Gastroesophageal sphincter (tissue), 4 donors: ENCODE data around the gene CASP2. TPM values are rescaled to one million over a fixed set of nuclear protein-coding genes. Genes with fewer than 3 reads are reported as not detected.

Source experiments
- ATAC-seq: fragments of 150-250 bp; one replicate; pipeline ENCODE4 v1.9.1; 2016; ENCODE audit warnings: mild to moderate bottlenecking, moderate library complexity
- H3K27ac ChIP-seq, 4 donors: fragments of 200-600 bp; sonication (generic) in 3 of 4; 1 replicate in 3 of 4; 2 replicates in 1 of 4; pipeline ENCODE4 v1.5.1; 2016 to 2019
- H3K27me3 ChIP-seq: fragments of 200-600 bp; sonication (generic); one replicate; pipeline ENCODE4 v1.5.1; 2019
- H3K36me3 ChIP-seq, 2 donors: fragments of 200-600 bp; sonication (generic); one replicate each; pipeline ENCODE4 v1.5.1; 2019; ENCODE audit warnings: control low read depth in 1 of 2
- H3K4me1 ChIP-seq, 3 donors: fragments of 200-600 bp; sonication (generic); 1 replicate in 2 of 3; 2 replicates in 1 of 3; pipeline ENCODE4 v1.5.1; 2016 to 2019; ENCODE audit warnings: control low read depth in 2 of 3
- H3K4me3 ChIP-seq, 2 donors: fragments of 200-600 bp; sonication (generic); one replicate each; pipeline ENCODE4 v1.5.1; 2019; ENCODE audit warnings: mild to moderate bottlenecking in 1 of 2, moderate library complexity in 1 of 2
- H3K9me3 ChIP-seq, 3 donors: fragments of 200-600 bp; sonication (generic); one replicate each; pipeline ENCODE4 v1.5.1; 2017 to 2019; ENCODE audit warnings: control low read depth in 2 of 3
- EP300 ChIP-seq: sonication (generic); formaldehyde crosslinking; IDR thresholded peaks from one replicate; pipeline ENCODE4 v1.6.1; 2017; ENCODE audit warnings: antibody characterized with exemption, mild to moderate bottlenecking
- POLR2A ChIP-seq, 2 donors: fragments of 450-650 bp; IDR thresholded peaks; one replicate each; pipeline ENCODE4 v1.6.1; 2017; ENCODE audit warnings: antibody characterized with exemption in 2 of 2, mild to moderate bottlenecking in 2 of 2, moderate library complexity in 1 of 2
- POLR2AphosphoS5 ChIP-seq: sonication (generic); formaldehyde crosslinking; IDR thresholded peaks from one replicate; pipeline ENCODE4 v1.6.1; 2017; ENCODE audit warnings: antibody characterized with exemption
- WGBS, 2 donors: methylation state at CpG; one replicate each; pipeline ENCODE4 v1.1.5; 2018; ENCODE audit warnings: low coverage in 1 of 2; 5-methylcytosine and 5-hydroxymethylcytosine counted together
- total RNA-seq, 4 donors: library from RNA; depleted of rRNA; stranded (reverse); fragments of >200 nt; gene quantifications; one replicate each; pipeline ENCODE4 v1.1.0, GENCODE V29; 2016
- TF ChIP-seq, protein P1 (sequence below), 4 experiments: fragments of 200-600 bp in 2 of 4; fragments of 450-650 bp in 2 of 4; sonication (generic) in 1 of 4; IDR thresholded peaks; one replicate each; pipeline ENCODE4 v1.5.1; 2017 to 2019; ENCODE audit warnings: antibody characterized with exemption in 4 of 4, mild to moderate bottlenecking in 2 of 4, moderate library complexity in 2 of 4

Gene CASP2
- total RNA-seq, 4 donors from 2014 or later = 10.1 to 14.5 (median 13.6) TPM

DNA sequence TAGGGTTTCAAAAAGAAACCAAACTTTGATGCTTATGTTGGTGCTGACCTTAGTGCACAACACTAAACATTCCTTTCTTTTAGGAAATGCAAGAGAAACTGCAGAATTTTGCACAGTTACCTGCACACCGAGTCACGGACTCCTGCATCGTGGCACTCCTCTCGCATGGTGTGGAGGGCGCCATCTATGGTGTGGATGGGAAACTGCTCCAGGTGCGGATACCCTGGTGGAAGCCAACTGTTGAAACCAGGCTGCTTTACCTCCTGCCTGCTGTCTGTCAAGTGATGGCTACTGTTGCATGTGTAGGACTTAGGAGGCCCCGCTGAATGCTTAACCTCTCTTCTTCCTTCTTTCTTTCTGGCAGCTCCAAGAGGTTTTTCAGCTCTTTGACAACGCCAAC, 11.7 kb downstream of the CASP2 start:
- Histone ChIP-seq H3K9me3 (no peaks in the 10 kb centered on the region), H3K27ac (no peak overlapping the region), H3K4me1 (peaks cover 0 to 28% (median 0%) of the 10 kb centered on the region in 3 donors), H3K36me3 (peaks cover 0 to 100% of the 10 kb centered on the region in 2 donors), H3K4me3 (no peak overlapping the region), H3K27me3 (no peaks in the 10 kb centered on the region)
- ATAC-seq = no peak
- no peak for TF ChIP-seq POLR2A (IDR thresholded peaks at IDR 0.05)
- TF ChIP-seq, protein P1, sequence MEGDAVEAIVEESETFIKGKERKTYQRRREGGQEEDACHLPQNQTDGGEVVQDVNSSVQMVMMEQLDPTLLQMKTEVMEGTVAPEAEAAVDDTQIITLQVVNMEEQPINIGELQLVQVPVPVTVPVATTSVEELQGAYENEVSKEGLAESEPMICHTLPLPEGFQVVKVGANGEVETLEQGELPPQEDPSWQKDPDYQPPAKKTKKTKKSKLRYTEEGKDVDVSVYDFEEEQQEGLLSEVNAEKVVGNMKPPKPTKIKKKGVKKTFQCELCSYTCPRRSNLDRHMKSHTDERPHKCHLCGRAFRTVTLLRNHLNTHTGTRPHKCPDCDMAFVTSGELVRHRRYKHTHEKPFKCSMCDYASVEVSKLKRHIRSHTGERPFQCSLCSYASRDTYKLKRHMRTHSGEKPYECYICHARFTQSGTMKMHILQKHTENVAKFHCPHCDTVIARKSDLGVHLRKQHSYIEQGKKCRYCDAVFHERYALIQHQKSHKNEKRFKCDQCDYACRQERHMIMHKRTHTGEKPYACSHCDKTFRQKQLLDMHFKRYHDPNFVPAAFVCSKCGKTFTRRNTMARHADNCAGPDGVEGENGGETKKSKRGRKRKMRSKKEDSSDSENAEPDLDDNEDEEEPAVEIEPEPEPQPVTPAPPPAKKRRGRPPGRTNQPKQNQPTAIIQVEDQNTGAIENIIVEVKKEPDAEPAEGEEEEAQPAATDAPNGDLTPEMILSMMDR (IDR thresholded peaks at IDR 0.05) = peak; percentile 13 to 56 (median 23)
- WGBS, 2 donors = 31 to 68% methylated on average over 4 to 7 of the region's 8 CpGs

DNA sequence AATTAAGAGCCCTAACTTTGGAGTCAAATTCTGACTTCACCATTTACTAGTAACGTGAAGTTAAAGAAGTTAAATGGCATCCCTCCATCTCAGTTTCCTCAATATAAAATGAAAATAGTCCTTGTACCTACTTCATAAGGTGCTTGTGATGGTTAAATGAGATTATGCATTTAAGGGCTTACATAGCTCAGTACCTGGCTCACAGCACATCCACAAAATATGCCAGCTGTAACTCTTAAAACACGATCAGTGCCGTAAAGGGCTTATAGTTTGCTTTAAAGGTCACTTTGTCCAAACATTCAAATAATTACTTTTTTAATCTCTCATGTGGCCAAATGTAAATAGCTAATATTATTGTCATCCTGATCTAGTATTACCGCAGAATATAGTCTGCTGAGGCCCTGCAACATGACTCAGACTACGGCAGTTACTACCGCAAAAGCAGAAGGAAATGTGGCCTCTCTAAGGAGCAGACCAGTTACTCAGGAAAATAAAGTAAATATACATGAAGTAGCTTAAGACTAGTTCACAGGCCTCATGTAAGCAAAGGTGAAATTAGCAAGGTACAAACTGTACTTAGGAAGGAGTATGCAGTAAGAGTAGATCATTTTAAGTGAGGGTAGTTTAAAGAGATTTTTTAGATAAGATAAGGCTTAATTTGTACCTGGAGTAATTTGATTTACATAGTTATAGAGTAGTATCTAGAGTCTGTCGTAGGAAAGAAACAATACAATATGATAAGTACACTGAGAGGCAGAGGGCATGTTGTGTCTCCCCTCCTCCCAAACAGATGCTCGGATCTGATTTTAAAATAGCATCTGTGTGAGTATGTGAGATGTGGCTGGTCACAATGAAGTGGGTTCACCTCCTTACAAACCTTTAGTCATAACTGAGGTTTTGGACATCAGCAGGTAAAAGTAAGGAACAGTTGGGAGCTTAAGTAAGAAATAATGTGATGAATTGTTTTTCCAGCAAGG, 13.1 kb downstream of the CASP2 start:
- no peak for ATAC-seq
- peaks cover 0 to 100% of the 10 kb centered on the region in 2 donors for H3K36me3 ChIP-seq

DNA sequence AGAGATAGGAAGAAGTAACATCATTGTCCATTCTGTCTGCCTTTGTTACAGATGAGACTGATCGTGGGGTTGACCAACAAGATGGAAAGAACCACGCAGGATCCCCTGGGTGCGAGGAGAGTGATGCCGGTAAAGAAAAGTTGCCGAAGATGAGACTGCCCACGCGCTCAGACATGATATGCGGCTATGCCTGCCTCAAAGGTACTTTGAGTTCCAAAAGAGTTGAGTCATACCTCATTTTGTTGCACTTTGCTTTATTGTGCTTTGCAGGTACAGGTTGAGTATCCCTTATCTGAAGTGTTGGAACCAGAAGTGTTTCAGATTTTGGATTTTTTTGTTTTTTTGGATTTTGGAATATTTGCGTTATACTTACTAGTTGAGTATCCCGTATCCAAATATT, 15.6 kb downstream of the CASP2 start:
- peaks cover 0 to 10% (median 0%) of the 10 kb centered on the region in 3 donors for H3K4me1 ChIP-seq
- H3K4me3 ChIP-seq = no peak overlapping the region
- no peak overlapping the region for H3K27ac ChIP-seq
- no peaks in the 10 kb centered on the region for H3K27me3 ChIP-seq
- ATAC-seq = no peak
- 81 to 91% methylated on average over 2 to 10 of the region's 10 CpGs for WGBS, 2 donors
- H3K9me3 ChIP-seq = no peaks in the 10 kb centered on the region
- TF ChIP-seq POLR2AphosphoS5 (no peak), EP300 (no peak), POLR2A (IDR thresholded peaks at IDR 0.05) (no peak)
- TF ChIP-seq, protein P1 (IDR thresholded peaks at IDR 0.05) = no peak
- peaks cover 0 to 100% of the 10 kb centered on the region in 2 donors for H3K36me3 ChIP-seq

More for the DNA sequence above, 13.1 kb downstream of the CASP2 start:
- Histone ChIP-seq H3K4me3 (no peak overlapping the region), H3K27me3 (no peaks in the 10 kb centered on the region), H3K27ac (no peak overlapping the region), H3K4me1 (peaks cover 0 to 19% (median 0%) of the 10 kb centered on the region in 3 donors), H3K9me3 (no peaks in the 10 kb centered on the region)
- TF ChIP-seq EP300 (no peak), POLR2AphosphoS5 (no peak)
- TF ChIP-seq, protein P1 (IDR thresholded peaks at IDR 0.05) = no peak
- 47 to 52% methylated on average over 8 of the region's 8 CpGs for WGBS, 2 donors

DNA sequence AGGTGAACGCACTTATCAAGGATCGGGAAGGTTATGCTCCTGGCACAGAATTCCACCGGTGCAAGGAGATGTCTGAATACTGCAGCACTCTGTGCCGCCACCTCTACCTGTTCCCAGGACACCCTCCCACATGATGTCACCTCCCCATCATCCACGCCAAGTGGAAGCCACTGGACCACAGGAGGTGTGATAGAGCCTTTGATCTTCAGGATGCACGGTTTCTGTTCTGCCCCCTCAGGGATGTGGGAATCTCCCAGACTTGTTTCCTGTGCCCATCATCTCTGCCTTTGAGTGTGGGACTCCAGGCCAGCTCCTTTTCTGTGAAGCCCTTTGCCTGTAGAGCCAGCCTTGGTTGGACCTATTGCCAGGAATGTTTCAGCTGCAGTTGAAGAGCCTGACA, 16.8 kb downstream of the CASP2 start:
- 86% methylated on average over 4 of the region's 6 CpGs; no CpG with 5 or more reads in 1 of the 2 donors for WGBS, 2 donors
- Histone ChIP-seq H3K36me3 (peaks cover 0 to 94% of the 10 kb centered on the region in 2 donors), H3K27ac (no peak overlapping the region), H3K9me3 (no peaks in the 10 kb centered on the region), H3K4me3 (no peak overlapping the region), H3K4me1 (peaks cover 0 to 7% (median 0%) of the 10 kb centered on the region in 3 donors), H3K27me3 (no peaks in the 10 kb centered on the region)
- no peak for ATAC-seq
- TF ChIP-seq POLR2A (IDR thresholded peaks at IDR 0.05) = no peak
- TF ChIP-seq, protein P1 (IDR thresholded peaks at IDR 0.05) = no peak
- TF ChIP-seq POLR2AphosphoS5 = no peak
- TF ChIP-seq EP300 = no peak
